ENCODE data around the gene NINL.

NINL gene

GRCh38 chr20:25510721-25511120, 74.6 kb downstream of the NINL start:
- ATAC-seq (ENCODE audit: low read depth), result no peak
- no peaks in the 10 kb centered on the region for H3K4me1 ChIP-seq (ENCODE audit: insufficient read depth, poor library complexity, severe bottlenecking)
- no peaks in the 10 kb centered on the region for H3K9me3 ChIP-seq (ENCODE audit: severe bottlenecking)
- no peak overlapping the region for H3K4me3 ChIP-seq (ENCODE audit: severe bottlenecking)
- no peaks in the 10 kb centered on the region for H3K27me3 ChIP-seq (ENCODE audit: insufficient read depth, poor library complexity, severe bottlenecking)
- TF ChIP-seq CTCF (IDR thresholded peaks at IDR 0.05; ENCODE audit: poor library complexity, severe bottlenecking), result no peak
- peaks cover 19% of the 10 kb centered on the region for H3K36me3 ChIP-seq (ENCODE audit: low read depth)
- H3K27ac ChIP-seq (ENCODE audit: poor library complexity, severe bottlenecking), result no peak overlapping the region
- no peak for DNase-seq (ENCODE audit: low spot score)

GRCh38 chr20:25510202-25510601, 75.1 kb downstream of the NINL start:
- no peak for ATAC-seq (ENCODE audit: low read depth)
- no peak for DNase-seq (ENCODE audit: low spot score)
- no peak overlapping the region for H3K4me3 ChIP-seq (ENCODE audit: severe bottlenecking)

GRCh38 chr20:25509084-25509483, 76.2 kb downstream of the NINL start:
- DNase-seq (ENCODE audit: low spot score) (no peak), ATAC-seq (ENCODE audit: low read depth) (no peak)
- TF ChIP-seq CTCF (IDR thresholded peaks at IDR 0.05; ENCODE audit: poor library complexity, severe bottlenecking), result no peak
- Histone ChIP-seq H3K4me1 (ENCODE audit: insufficient read depth, poor library complexity, severe bottlenecking) (no peaks in the 10 kb centered on the region), H3K27me3 (ENCODE audit: insufficient read depth, poor library complexity, severe bottlenecking) (no peaks in the 10 kb centered on the region), H3K27ac (ENCODE audit: poor library complexity, severe bottlenecking) (no peak overlapping the region), H3K36me3 (ENCODE audit: low read depth) (peaks cover 12% of the 10 kb centered on the region), H3K4me3 (ENCODE audit: severe bottlenecking) (no peak overlapping the region), H3K9me3 (ENCODE audit: severe bottlenecking) (no peaks in the 10 kb centered on the region)

More at GRCh38 chr20:25510202-25510601, 75.1 kb downstream of the NINL start:
- no peak for TF ChIP-seq CTCF (IDR thresholded peaks at IDR 0.05; ENCODE audit: poor library complexity, severe bottlenecking)
- Histone ChIP-seq H3K4me1 (ENCODE audit: insufficient read depth, poor library complexity, severe bottlenecking) (no peaks in the 10 kb centered on the region), H3K36me3 (ENCODE audit: low read depth) (peaks cover 14% of the 10 kb centered on the region), H3K27ac (ENCODE audit: poor library complexity, severe bottlenecking) (no peak overlapping the region), H3K27me3 (ENCODE audit: insufficient read depth, poor library complexity, severe bottlenecking) (no peaks in the 10 kb centered on the region), H3K9me3 (ENCODE audit: severe bottlenecking) (no peaks in the 10 kb centered on the region)

- peak; percentile 84 for ATAC-seq (ENCODE audit: low read depth)
- H3K4me3 ChIP-seq (ENCODE audit: severe bottlenecking), result no peak overlapping the region
- no peaks in the 10 kb centered on the region for H3K27me3 ChIP-seq (ENCODE audit: insufficient read depth, poor library complexity, severe bottlenecking)
- no peak for DNase-seq (ENCODE audit: low spot score)
- H3K9me3 ChIP-seq (ENCODE audit: severe bottlenecking), result no peaks in the 10 kb centered on the region
- peaks cover 12% of the 10 kb centered on the region for H3K36me3 ChIP-seq (ENCODE audit: low read depth)
- no peak for TF ChIP-seq CTCF (IDR thresholded peaks at IDR 0.05; ENCODE audit: poor library complexity, severe bottlenecking)
- no peaks in the 10 kb centered on the region for H3K4me1 ChIP-seq (ENCODE audit: insufficient read depth, poor library complexity, severe bottlenecking)
- H3K27ac ChIP-seq (ENCODE audit: poor library complexity, severe bottlenecking), result no peak overlapping the region
Measured at GRCh38 chr20:25508083-25508770, 77.1 kb downstream of the NINL start.

- DNase-seq (ENCODE audit: low spot score) (no peak), ATAC-seq (ENCODE audit: low read depth) (no peak)
- Histone ChIP-seq H3K27ac (ENCODE audit: poor library complexity, severe bottlenecking) (no peak overlapping the region), H3K4me1 (ENCODE audit: insufficient read depth, poor library complexity, severe bottlenecking) (no peaks in the 10 kb centered on the region), H3K27me3 (ENCODE audit: insufficient read depth, poor library complexity, severe bottlenecking) (no peaks in the 10 kb centered on the region), H3K36me3 (ENCODE audit: low read depth) (peaks cover 12% of the 10 kb centered on the region), H3K9me3 (ENCODE audit: severe bottlenecking) (no peaks in the 10 kb centered on the region), H3K4me3 (ENCODE audit: severe bottlenecking) (no peak overlapping the region)
- TF ChIP-seq CTCF (IDR thresholded peaks at IDR 0.05; ENCODE audit: poor library complexity, severe bottlenecking), result no peak
Measured at GRCh38 chr20:25507385-25508082, 77.8 kb downstream of the NINL start.

Data from RWPE2 (cell line).